Measurements from ENCODE around the gene SPRYD3.

SPRYD3 gene

DNA sequence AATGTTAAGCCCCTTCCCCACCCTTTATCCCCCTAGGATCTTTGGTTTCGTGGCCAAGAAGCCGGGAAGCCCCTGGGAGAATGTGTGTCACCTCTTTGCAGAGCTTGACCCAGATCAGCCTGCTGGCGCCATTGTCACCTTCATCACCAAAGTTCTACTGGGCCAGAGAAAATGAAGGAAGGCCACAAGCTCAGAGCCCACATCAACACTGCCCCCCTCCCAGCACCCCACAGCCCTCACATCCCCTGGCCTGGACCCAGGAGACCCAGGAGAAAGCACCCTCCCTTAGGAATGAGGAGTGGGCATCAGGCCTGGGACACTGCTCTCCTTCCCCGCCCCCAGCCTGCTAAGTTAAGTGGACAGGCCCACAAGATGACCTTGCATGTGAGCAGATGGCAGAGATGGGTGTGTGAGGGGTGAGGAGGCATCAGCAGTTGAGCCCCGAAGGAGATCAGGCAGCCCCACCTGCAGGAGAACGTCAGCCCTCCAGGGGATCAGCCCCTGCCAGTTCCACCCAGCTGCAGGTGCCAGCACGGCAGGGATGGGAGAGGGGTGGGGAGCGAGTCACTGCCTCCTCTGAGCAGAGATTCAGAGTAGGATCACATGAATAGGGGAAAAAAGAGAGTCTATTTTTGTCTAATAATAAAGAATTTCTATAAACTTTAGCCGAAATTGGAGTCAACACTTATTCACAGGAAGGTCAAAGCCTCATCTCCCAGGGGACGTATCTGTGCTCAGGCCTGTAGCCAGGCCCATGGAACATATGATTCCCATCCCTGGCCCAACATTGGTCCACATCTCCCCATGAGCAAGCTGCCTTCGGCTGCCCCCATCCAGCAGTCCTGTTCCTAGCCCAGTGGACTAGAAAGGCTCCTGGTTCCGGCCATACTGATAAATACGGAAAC, 15.2 kb downstream of the SPRYD3 start:
- Histone ChIP-seq H3K4me3 (ENCODE audit: low read depth in 1 of 5, low read length in 5 of 5) (peak overlapping the region in 3 of 5 donors; percentile 7 to 17 (median 10)), H3K4me1 (ENCODE audit: control insufficient read depth in 5 of 5, insufficient read depth in 5 of 5, low read length in 5 of 5) (peaks cover 32 to 81% (median 79%) of the 10 kb centered on the region in 5 donors), H3K27ac (ENCODE audit: low read depth, low read length) (peak overlapping the region; percentile 93), H3K9me3 (ENCODE audit: control insufficient read depth in 5 of 5, low read length in 5 of 5) (no peaks in the 10 kb centered on the region), H3K9ac (ENCODE audit: low read length in 5 of 5) (peak overlapping the region in 2 of 5 donors; percentile 25 to 44), H3K27me3 (ENCODE audit: control insufficient read depth in 5 of 5, insufficient read depth in 4 of 5, low read length in 5 of 5) (peaks cover 0 to 3% (median 0%) of the 10 kb centered on the region in 5 donors), H3K36me3 (ENCODE audit: control insufficient read depth in 5 of 5, insufficient read depth in 5 of 5, low read length in 5 of 5) (peaks cover 0 to 93% (median 80%) of the 10 kb centered on the region in 5 donors)

DNA sequence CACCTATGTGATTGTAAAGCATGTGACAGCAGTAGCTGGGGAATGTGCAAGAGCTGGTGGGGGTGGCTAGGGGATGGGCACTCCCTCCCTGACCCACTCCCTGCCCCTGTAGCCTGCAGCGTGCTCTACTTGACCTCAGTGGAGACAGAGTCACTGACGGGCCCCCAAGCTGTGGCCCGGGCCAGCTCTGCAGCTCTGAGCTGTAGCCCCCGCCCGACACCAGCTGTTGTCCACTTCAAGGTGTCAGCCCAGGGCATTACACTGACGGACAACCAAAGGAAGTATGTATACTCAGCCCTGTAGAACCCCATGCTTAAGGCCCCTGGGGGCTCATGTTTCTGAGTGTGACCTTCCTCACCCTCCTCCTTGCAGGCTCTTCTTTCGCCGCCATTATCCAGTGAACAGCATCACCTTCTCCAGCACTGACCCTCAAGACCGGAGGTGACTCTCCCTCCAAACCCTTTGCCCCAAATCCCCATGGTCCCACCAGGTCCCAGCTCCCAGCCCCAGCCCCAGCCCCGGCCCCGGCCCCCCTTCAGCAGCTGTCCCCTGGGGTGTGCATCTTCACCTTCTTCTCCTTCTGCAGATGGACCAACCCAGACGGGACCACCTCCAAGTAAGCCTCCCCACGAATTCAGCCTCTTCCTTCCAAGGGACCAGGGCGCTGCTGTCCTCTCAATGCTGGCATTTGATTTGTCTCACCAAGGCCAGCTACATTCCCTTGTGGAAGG, 16.0 kb downstream of the SPRYD3 start:
- Histone ChIP-seq H3K4me3 (ENCODE audit: low read depth in 1 of 5, low read length in 5 of 5) (no peak overlapping the region), H3K4me1 (ENCODE audit: control insufficient read depth in 5 of 5, insufficient read depth in 5 of 5, low read length in 5 of 5) (peaks cover 32 to 80% (median 73%) of the 10 kb centered on the region in 5 donors), H3K9ac (ENCODE audit: low read length in 5 of 5) (no peak overlapping the region), H3K36me3 (ENCODE audit: control insufficient read depth in 5 of 5, insufficient read depth in 5 of 5, low read length in 5 of 5) (peaks cover 0 to 94% (median 86%) of the 10 kb centered on the region in 5 donors), H3K27ac (ENCODE audit: low read depth, low read length) (peak overlapping the region; percentile 93), H3K9me3 (ENCODE audit: control insufficient read depth in 5 of 5, low read length in 5 of 5) (no peaks in the 10 kb centered on the region), H3K27me3 (ENCODE audit: control insufficient read depth in 5 of 5, insufficient read depth in 4 of 5, low read length in 5 of 5) (peaks cover 0 to 3% (median 0%) of the 10 kb centered on the region in 5 donors)

DNA sequence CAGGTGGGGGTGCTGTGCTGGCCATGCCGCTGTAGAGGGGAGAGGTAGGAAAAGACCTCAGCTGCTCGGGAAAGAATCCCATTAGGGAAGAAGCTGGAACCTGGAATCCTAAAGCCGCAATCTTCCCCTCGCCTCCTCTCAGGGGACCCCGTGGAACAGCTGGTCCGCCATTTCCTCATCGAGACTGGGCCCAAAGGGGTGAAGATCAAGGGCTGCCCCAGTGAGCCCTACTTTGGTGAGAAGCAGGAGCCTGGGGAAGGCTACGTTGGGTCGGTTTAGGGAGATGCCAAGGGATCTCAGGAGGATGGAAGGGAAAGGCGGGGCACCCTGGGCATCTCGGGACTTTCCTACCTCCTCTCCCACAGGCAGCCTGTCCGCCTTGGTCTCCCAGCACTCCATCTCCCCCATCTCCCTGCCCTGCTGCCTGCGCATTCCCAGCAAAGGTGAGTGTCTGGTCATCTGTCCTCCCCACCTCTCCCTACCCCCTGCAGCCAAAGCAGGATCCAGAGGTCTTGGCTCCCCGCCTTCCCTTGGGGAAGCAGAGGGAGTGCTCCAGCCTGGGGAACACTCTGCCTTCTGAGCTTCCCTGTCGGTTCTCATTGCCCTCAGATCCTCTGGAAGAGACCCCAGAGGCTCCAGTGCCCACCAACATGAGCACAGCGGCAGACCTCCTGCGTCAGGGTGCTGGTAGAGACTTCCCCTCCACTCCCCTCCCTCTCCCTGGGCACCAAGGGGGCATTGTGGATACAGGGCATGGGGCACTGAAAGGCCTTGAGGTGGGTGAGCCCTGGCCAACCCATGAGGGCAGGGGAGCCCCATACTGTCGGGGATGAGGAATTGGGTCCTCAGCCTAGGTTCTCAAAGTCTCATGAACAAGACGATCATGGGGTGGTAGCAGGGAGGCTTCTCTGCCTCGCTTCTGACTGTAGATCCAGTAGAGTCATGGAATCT, 16.9 kb downstream of the SPRYD3 start:
- Histone ChIP-seq H3K36me3 (ENCODE audit: control insufficient read depth in 5 of 5, insufficient read depth in 5 of 5, low read length in 5 of 5) (peaks cover 0 to 94% (median 86%) of the 10 kb centered on the region in 5 donors), H3K9me3 (ENCODE audit: control insufficient read depth in 5 of 5, low read length in 5 of 5) (no peaks in the 10 kb centered on the region), H3K4me1 (ENCODE audit: control insufficient read depth in 5 of 5, insufficient read depth in 5 of 5, low read length in 5 of 5) (peaks cover 32 to 80% (median 74%) of the 10 kb centered on the region in 5 donors), H3K9ac (ENCODE audit: low read length in 5 of 5) (peak overlapping the region in 2 of 5 donors; percentile 2 to 11), H3K4me3 (ENCODE audit: low read depth in 1 of 5, low read length in 5 of 5) (no peak overlapping the region), H3K27me3 (ENCODE audit: control insufficient read depth in 5 of 5, insufficient read depth in 4 of 5, low read length in 5 of 5) (peaks cover 0 to 3% (median 0%) of the 10 kb centered on the region in 5 donors), H3K27ac (ENCODE audit: low read depth, low read length) (peak overlapping the region; percentile 93)

DNA sequence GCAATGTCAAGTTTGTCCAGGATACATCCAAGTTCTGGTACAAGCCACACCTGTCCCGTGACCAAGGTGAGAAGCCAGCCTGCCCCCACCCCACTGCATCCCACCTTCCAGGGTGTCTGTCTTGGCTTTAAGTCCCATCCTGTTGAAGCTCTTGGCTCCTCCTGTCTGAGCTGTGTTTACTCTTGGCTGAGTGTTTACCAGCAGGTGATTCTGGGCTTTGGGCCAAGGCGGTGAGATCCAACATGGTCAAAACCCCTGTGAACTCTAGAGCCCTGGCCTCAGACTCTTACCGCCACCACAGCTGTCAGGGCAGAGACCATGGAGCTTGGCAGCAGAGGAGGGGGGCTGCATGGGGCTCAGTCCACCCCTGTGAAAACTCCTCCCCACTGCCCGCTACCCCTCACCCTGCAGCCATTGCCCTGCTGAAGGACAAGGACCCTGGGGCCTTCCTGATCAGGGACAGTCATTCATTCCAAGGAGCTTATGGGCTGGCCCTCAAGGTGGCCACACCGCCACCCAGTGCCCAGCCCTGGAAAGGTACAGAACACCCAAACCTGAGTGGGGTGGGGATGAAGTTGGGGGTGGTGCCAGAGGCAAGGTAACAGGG, 17.7 kb downstream of the SPRYD3 start:
- Histone ChIP-seq H3K9ac (ENCODE audit: low read length in 5 of 5) (peak overlapping the region in 2 of 5 donors; percentile 10 to 62), H3K36me3 (ENCODE audit: control insufficient read depth in 5 of 5, insufficient read depth in 5 of 5, low read length in 5 of 5) (peaks cover 2 to 98% (median 92%) of the 10 kb centered on the region in 5 donors), H3K9me3 (ENCODE audit: control insufficient read depth in 5 of 5, low read length in 5 of 5) (no peaks in the 10 kb centered on the region), H3K27me3 (ENCODE audit: control insufficient read depth in 5 of 5, insufficient read depth in 4 of 5, low read length in 5 of 5) (peaks cover 0 to 3% (median 0%) of the 10 kb centered on the region in 5 donors), H3K4me3 (ENCODE audit: low read depth in 1 of 5, low read length in 5 of 5) (no peak overlapping the region), H3K4me1 (ENCODE audit: control insufficient read depth in 5 of 5, insufficient read depth in 5 of 5, low read length in 5 of 5) (peaks cover 31 to 79% (median 71%) of the 10 kb centered on the region in 5 donors), H3K27ac (ENCODE audit: low read depth, low read length) (peak overlapping the region; percentile 93)

DNA sequence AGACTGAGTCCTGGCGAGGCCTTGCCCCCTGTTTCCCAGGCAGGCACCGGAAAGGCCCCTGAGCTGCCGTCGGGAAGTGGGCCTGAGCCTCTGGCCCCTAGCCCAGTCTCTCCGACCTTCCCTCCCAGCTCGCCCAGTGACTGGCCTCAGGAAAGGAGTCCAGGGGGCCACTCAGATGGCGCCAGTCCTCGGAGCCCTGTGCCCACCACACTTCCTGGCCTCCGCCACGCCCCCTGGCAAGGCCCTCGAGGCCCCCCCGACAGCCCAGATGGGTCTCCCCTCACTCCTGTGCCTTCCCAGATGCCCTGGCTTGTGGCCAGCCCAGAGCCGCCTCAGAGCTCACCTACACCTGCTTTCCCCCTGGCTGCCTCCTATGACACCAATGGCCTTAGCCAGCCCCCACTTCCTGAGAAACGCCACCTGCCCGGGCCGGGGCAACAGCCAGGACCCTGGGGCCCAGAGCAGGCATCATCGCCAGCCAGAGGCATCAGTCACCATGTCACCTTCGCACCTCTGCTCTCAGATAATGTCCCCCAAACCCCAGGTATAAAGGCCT, 18.4 kb downstream of the SPRYD3 start:
- peak overlapping the region; percentile 93 for H3K27ac ChIP-seq (ENCODE audit: low read depth, low read length)
- H3K27me3 ChIP-seq (ENCODE audit: control insufficient read depth in 5 of 5, insufficient read depth in 4 of 5, low read length in 5 of 5) = no peaks in the 10 kb centered on the region
- H3K9me3 ChIP-seq (ENCODE audit: control insufficient read depth in 5 of 5, low read length in 5 of 5) = no peaks in the 10 kb centered on the region
- no peak overlapping the region for H3K4me3 ChIP-seq (ENCODE audit: low read depth in 1 of 5, low read length in 5 of 5)
- peaks cover 24 to 72% (median 66%) of the 10 kb centered on the region in 5 donors for H3K4me1 ChIP-seq (ENCODE audit: control insufficient read depth in 5 of 5, insufficient read depth in 5 of 5, low read length in 5 of 5)
- peak overlapping the region in 3 of 5 donors; percentile 10 to 62 (median 21) for H3K9ac ChIP-seq (ENCODE audit: low read length in 5 of 5)
- peaks cover 3 to 99% (median 93%) of the 10 kb centered on the region in 5 donors for H3K36me3 ChIP-seq (ENCODE audit: control insufficient read depth in 5 of 5, insufficient read depth in 5 of 5, low read length in 5 of 5)

DNA sequence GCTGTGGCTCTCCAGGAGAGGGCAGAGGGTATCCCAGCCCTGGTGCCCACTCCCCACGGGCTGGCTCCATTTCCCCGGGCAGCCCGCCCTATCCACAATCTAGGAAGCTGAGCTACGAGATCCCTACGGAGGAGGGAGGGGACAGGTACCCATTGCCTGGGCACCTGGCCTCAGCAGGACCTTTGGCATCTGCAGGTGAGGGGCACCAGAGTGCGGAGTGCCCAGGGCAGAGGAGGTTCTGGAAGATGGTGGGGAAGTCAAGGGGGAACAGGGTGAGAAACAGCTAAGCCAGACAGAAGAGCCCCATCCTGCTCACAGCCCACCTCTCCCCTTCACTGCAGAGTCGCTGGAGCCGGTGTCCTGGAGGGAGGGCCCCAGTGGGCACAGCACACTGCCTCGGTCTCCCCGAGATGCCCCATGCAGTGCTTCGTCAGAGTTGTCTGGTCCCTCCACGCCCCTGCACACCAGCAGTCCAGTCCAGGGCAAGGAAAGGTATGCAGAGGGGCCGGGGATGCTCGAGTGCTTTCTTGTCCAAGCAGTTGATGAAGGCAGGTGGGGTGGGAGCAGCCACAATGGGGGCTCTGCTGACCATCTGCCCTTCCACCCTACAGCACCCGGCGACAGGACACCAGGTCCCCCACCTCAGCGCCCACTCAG, 19.0 kb downstream of the SPRYD3 start:
- Histone ChIP-seq H3K36me3 (ENCODE audit: control insufficient read depth in 5 of 5, insufficient read depth in 5 of 5, low read length in 5 of 5) (peaks cover 3 to 99% (median 93%) of the 10 kb centered on the region in 5 donors), H3K4me3 (ENCODE audit: low read depth in 1 of 5, low read length in 5 of 5) (no peak overlapping the region), H3K9ac (ENCODE audit: low read length in 5 of 5) (peak overlapping the region in 1 of 5 donors; percentile 62), H3K4me1 (ENCODE audit: control insufficient read depth in 5 of 5, insufficient read depth in 5 of 5, low read length in 5 of 5) (peaks cover 23 to 72% (median 64%) of the 10 kb centered on the region in 5 donors), H3K9me3 (ENCODE audit: control insufficient read depth in 5 of 5, low read length in 5 of 5) (no peaks in the 10 kb centered on the region), H3K27ac (ENCODE audit: low read depth, low read length) (peak overlapping the region; percentile 93), H3K27me3 (ENCODE audit: control insufficient read depth in 5 of 5, insufficient read depth in 4 of 5, low read length in 5 of 5) (no peaks in the 10 kb centered on the region)

DNA sequence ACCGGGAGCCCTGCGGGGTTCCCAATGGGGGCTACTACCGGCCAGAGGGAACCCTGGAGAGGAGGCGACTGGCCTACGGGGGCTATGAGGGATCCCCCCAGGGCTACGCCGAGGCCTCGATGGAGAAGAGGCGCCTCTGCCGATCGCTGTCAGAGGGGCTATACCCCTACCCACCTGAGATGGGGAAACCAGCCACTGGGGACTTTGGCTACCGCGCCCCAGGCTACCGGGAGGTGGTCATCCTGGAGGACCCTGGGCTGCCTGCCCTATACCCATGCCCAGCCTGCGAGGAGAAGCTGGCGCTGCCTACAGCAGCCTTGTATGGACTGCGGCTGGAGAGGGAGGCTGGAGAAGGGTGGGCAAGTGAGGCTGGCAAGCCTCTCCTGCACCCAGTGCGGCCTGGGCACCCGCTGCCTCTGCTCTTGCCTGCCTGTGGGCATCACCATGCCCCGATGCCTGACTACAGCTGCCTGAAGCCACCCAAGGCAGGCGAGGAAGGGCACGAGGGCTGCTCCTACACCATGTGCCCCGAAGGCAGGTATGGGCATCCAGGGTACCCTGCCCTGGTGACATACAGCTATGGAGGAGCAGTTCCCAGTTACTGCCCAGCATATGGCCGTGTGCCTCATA, 19.6 kb downstream of the SPRYD3 start:
- Histone ChIP-seq H3K27ac (ENCODE audit: low read depth, low read length) (no peak overlapping the region), H3K27me3 (ENCODE audit: control insufficient read depth in 5 of 5, insufficient read depth in 4 of 5, low read length in 5 of 5) (no peaks in the 10 kb centered on the region), H3K36me3 (ENCODE audit: control insufficient read depth in 5 of 5, insufficient read depth in 5 of 5, low read length in 5 of 5) (peaks cover 3 to 94% (median 91%) of the 10 kb centered on the region in 5 donors), H3K9me3 (ENCODE audit: control insufficient read depth in 5 of 5, low read length in 5 of 5) (no peaks in the 10 kb centered on the region), H3K9ac (ENCODE audit: low read length in 5 of 5) (no peak overlapping the region), H3K4me1 (ENCODE audit: control insufficient read depth in 5 of 5, insufficient read depth in 5 of 5, low read length in 5 of 5) (peaks cover 21 to 69% (median 64%) of the 10 kb centered on the region in 5 donors), H3K4me3 (ENCODE audit: low read depth in 1 of 5, low read length in 5 of 5) (no peak overlapping the region)

DNA sequence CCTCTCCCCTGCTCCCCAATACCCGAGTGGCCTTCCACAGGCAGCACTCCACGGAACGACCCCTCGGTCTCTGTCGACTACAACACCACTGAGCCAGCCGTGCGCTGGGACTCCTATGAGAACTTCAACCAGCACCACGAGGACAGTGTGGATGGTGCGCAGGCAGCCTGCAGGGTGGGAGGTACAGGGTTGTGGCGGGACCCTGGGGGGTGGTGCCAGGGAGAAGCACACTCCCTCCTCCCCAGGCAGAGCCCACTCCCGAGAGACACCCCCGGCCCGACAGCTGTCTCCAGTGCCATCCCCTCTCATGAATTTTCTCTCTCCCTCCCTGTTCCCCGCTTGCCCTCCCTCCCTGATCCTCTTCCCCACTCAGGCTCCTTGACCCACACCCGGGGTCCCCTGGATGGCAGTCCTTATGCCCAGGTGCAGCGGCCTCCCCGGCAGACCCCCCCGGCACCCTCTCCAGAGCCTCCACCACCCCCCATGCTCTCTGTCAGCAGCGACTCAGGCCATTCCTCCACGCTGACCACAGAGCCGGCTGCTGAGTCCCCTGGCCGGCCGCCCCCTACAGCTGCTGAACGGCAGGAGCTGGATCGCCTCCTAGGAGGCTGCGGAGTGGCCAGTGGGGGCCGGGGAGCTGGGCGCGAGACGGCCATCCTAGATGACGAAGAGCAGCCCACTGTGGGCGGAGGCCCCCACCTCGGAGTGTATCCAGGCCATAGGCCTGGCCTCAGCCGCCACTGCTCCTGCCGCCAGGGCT, 20.3 kb downstream of the SPRYD3 start:
- H3K4me3 ChIP-seq (ENCODE audit: low read depth in 1 of 5, low read length in 5 of 5) = no peak overlapping the region
- peaks cover 3 to 90% (median 87%) of the 10 kb centered on the region in 5 donors for H3K36me3 ChIP-seq (ENCODE audit: control insufficient read depth in 5 of 5, insufficient read depth in 5 of 5, low read length in 5 of 5)
- no peak overlapping the region for H3K9ac ChIP-seq (ENCODE audit: low read length in 5 of 5)
- no peak overlapping the region for H3K27ac ChIP-seq (ENCODE audit: low read depth, low read length)
- H3K9me3 ChIP-seq (ENCODE audit: control insufficient read depth in 5 of 5, low read length in 5 of 5) = no peaks in the 10 kb centered on the region
- H3K4me1 ChIP-seq (ENCODE audit: control insufficient read depth in 5 of 5, insufficient read depth in 5 of 5, low read length in 5 of 5) = peaks cover 15 to 67% (median 63%) of the 10 kb centered on the region in 5 donors
- H3K27me3 ChIP-seq (ENCODE audit: control insufficient read depth in 5 of 5, insufficient read depth in 4 of 5, low read length in 5 of 5) = no peaks in the 10 kb centered on the region
